Fibroblast of pulmonary artery (primary cell): Measurements from ENCODE around the gene HTR1B.

Source experiments
- DNase-seq: peaks from one replicate; pipeline ENCODE4 v3.0.0-alpha.2; 2010; ENCODE audit warnings: low read depth
- H3K4me3 ChIP-seq: replicated peaks from 2 replicates; pipeline ENCODE4 v1.5.1; 2011; ENCODE audit warnings: low read depth, mild to moderate bottlenecking, control low read depth, low read length, moderate library complexity
- TF ChIP-seq, protein P1 (sequence below): IDR thresholded peaks from 2 replicates; pipeline ENCODE4 v1.5.1; 2011; ENCODE audit warnings: mild to moderate bottlenecking, control low read depth, low read length, inconsistent platforms; ENCODE audit errors: missing control alignments

Gene HTR1B

GRCh38 chr6:77466055-77466450 lies 2.8 kb upstream of the HTR1B start:
- peak; percentile 78 for DNase-seq
- peak overlapping the region; percentile 75 for H3K4me3 ChIP-seq
- TF ChIP-seq, protein P1, sequence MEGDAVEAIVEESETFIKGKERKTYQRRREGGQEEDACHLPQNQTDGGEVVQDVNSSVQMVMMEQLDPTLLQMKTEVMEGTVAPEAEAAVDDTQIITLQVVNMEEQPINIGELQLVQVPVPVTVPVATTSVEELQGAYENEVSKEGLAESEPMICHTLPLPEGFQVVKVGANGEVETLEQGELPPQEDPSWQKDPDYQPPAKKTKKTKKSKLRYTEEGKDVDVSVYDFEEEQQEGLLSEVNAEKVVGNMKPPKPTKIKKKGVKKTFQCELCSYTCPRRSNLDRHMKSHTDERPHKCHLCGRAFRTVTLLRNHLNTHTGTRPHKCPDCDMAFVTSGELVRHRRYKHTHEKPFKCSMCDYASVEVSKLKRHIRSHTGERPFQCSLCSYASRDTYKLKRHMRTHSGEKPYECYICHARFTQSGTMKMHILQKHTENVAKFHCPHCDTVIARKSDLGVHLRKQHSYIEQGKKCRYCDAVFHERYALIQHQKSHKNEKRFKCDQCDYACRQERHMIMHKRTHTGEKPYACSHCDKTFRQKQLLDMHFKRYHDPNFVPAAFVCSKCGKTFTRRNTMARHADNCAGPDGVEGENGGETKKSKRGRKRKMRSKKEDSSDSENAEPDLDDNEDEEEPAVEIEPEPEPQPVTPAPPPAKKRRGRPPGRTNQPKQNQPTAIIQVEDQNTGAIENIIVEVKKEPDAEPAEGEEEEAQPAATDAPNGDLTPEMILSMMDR, result peak; percentile 88

DNA sequence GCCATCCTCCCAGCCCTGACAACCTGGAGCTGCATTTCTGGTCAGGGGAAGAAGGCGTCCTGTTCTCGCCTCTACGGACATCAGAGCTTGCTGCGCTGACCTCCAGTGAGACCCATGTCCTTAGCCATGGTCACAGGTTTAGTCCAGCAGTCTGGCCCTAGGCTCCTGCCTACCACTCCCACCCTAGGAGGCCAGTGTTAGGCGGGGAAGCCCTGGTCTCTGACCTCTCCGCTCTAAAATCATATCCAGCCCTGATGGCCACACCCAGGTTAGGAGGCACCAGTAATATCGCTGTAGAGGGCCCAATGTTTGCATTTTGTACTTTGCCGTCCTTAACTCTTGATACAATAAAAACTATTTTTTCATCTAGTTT lies 1.2 kb upstream of the HTR1B start:
- no peak for DNase-seq

GRCh38 chr6:77463861-77464494 lies 687 bp upstream of the HTR1B start:
- H3K4me3 ChIP-seq, result peak overlapping the region; percentile 53
- no peak for DNase-seq

More for the DNA sequence above, 1.2 kb upstream of the HTR1B start:
- peak overlapping the region; percentile 53 for H3K4me3 ChIP-seq
- TF ChIP-seq, protein P1, result no peak

DNA sequence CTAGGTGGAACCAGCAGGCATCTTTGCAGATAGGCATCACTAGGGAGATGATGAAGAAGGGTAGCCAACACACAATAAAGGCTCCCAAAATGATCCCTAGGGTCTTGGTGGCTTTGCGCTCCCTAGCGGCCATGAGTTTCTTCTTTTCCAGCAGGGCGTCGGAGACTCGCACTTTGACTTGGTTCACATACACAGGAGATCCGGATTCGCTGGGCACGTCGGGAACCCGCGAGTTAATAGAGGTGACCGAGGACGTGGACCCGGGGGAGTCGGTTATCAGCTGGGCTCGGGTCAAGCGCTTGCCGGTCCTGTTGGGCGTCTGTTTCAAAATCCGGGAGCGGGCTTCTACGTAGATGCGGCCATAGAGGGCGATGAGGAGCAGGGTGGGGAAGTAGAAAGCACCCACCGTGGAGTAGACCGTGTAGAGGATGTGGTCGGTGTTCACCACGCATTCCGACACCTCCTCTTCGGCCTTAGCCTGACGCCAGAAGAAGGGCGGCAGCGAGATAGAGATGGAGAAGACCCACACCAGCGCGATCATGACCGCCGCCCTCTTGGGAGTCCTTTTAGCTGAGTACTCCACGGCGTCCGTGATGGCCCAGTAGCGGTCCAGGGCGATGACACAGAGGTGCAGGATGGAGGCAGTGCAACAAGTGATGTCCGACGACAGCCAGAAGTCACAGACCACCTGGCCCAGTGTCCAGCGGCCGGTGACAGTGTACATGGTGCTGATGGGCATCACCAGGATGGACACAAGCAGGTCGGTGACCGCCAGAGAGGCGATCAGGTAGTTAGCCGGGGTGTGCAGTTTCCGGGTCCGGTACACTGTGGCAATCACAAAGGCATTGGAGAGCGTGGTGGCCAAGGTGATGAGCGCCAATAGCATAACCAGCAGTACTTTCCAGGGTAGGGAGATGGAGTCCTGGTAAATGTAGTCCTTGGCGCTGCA lies 658 bp downstream of the HTR1B start:
- TF ChIP-seq, protein P1, result peak; percentile 44
- DNase-seq, result no peak
- peak overlapping the region; percentile 53 for H3K4me3 ChIP-seq

More at GRCh38 chr6:77463861-77464494, 687 bp upstream of the HTR1B start:
- TF ChIP-seq, protein P1, result no peak

- TF ChIP-seq, protein P1, result no peak
- peak overlapping the region; percentile 53 for H3K4me3 ChIP-seq
- DNase-seq, result no peak
Measured at GRCh38 chr6:77461796-77462195, 1.5 kb downstream of the HTR1B start.

GRCh38 chr6:77458421-77458820 lies 4.9 kb downstream of the HTR1B start:
- TF ChIP-seq, protein P1, result no peak
- DNase-seq, result no peak
- no peak overlapping the region for H3K4me3 ChIP-seq
